Endothelial cell of umbilical vein (primary cell): ENCODE data around the gene NAPA. TPM values are rescaled to one million over a fixed set of nuclear protein-coding genes. Genes with fewer than 3 reads are reported as not detected.

Experiments
- BruUV-seq: library from RNA; stranded (reverse); fragments of 400-500 nt; replicated peaks from 2 replicates; lab custom pipeline; 2021; lab: Mats Ljungman, UMichigan
- CTCF ChIA-PET: fragments of 300-600, 350-600 bp; sonication (Branson Sonifier 250); formaldehyde crosslinking; loops from one replicate; lab custom pipeline; 2021; ENCODE audit warnings: antibody characterized with exemption, inconsistent platforms; lab: Charles Lee
- POLR2A ChIA-PET: fragments of 300-600, 350-600 bp; sonication (Branson Sonifier 250); formaldehyde crosslinking; loops from one replicate; lab custom pipeline; 2021; ENCODE audit warnings: antibody characterized with exemption, inconsistent platforms; lab: Charles Lee
- DNase-seq: peaks from one replicate; pipeline ENCODE4 v3.0.0-alpha.2; 2011; ENCODE audit warnings: low read depth, low spot score
- FAIRE-seq: peaks from 2 replicates; lab custom pipeline; 2011; peaks lifted over from hg19 to GRCh38; lab: Jason Lieb, UNC
- H2AFZ ChIP-seq: 2 replicates; pipeline ENCODE4 v1.6.0; 2012; ENCODE audit warnings: low read depth, low read length, control low read depth, inconsistent platforms
- H3K27ac ChIP-seq: 2 replicates; pipeline ENCODE4 v1.5.1; 2011; ENCODE audit warnings: low read depth, mild to moderate bottlenecking, control low read depth, low read length, moderate library complexity; ENCODE audit not compliant: insufficient read depth
- H3K27me3 ChIP-seq, 2 experiments: 2 replicates each; pipeline versions ENCODE4 v1.6.0 to v1.6.1; 2011; ENCODE audit warnings: low read length in 2 of 2, mixed read lengths in 1 of 2; ENCODE audit not compliant: control insufficient read depth in 2 of 2, insufficient read depth in 2 of 2
- H3K36me3 ChIP-seq, 2 experiments: 2 replicates in 1 of 2; 3 replicates in 1 of 2; pipeline ENCODE4 v1.5.1; 2011; ENCODE audit warnings: low read length in 2 of 2, mild to moderate bottlenecking in 1 of 2, moderate library complexity in 1 of 2; ENCODE audit not compliant: control insufficient read depth in 2 of 2, insufficient read depth in 2 of 2; ENCODE audit errors: extremely low read depth in 1 of 2
- H3K4me1 ChIP-seq: 3 replicates; pipeline ENCODE4 v1.5.1; 2011; ENCODE audit warnings: mild to moderate bottlenecking, low read length; ENCODE audit not compliant: control insufficient read depth, insufficient read depth; ENCODE audit errors: extremely low read depth
- H3K4me2 ChIP-seq: 2 replicates; pipeline ENCODE4 v1.6.1; 2011; ENCODE audit warnings: low read length, control low read depth, mixed read lengths; ENCODE audit not compliant: insufficient read depth
- H3K4me3 ChIP-seq, 3 experiments: fragments of 200-600 bp in 1 of 3; sonication (generic), shearing (Covaris generic) in 1 of 3; replicated peaks in 1 of 3; 2 replicates each; pipeline ENCODE4 v1.5.1; 2011 to 2016; ENCODE audit warnings: control low read depth in 3 of 3, low read length in 3 of 3, mild to moderate bottlenecking in 2 of 3, inconsistent platforms in 1 of 3, low read depth in 1 of 3, moderate library complexity in 1 of 3; ENCODE audit not compliant: insufficient read depth in 1 of 3
- H3K79me2 ChIP-seq: 2 replicates; pipeline ENCODE4 v1.6.0; 2012; ENCODE audit warnings: low read length, inconsistent platforms; ENCODE audit not compliant: control insufficient read depth, insufficient read depth
- H3K9ac ChIP-seq: replicated peaks from 2 replicates; pipeline ENCODE3; 2011; ENCODE audit warnings: low read length, control low read depth; ENCODE audit not compliant: insufficient read depth; ENCODE audit errors: extremely low read depth
- H3K9me1 ChIP-seq: replicated peaks from 3 replicates; pipeline ENCODE4 v1.6.0; 2011; ENCODE audit warnings: mild to moderate bottlenecking, low read length; ENCODE audit not compliant: control insufficient read depth, insufficient read depth; ENCODE audit errors: extremely low read depth
- H3K9me3 ChIP-seq: replicated peaks from 2 replicates; pipeline ENCODE4 v1.5.1; 2012; ENCODE audit warnings: low read length, inconsistent platforms; ENCODE audit not compliant: control insufficient read depth, insufficient read depth
- H4K20me1 ChIP-seq: replicated peaks from 2 replicates; pipeline ENCODE3; 2011; ENCODE audit warnings: mild to moderate bottlenecking, low read length; ENCODE audit not compliant: control insufficient read depth, insufficient read depth; ENCODE audit errors: extremely low read depth
- EZH2 ChIP-seq: IDR thresholded peaks from 2 replicates; pipeline ENCODE4 v1.6.1; 2012; ENCODE audit warnings: borderline replicate concordance, low read depth, mild to moderate bottlenecking, moderate library complexity, low read length, inconsistent platforms; ENCODE audit not compliant: severe bottlenecking
- FOS ChIP-seq: IDR thresholded peaks from 2 replicates; pipeline ENCODE4 v1.6.1; 2011; ENCODE audit warnings: mild to moderate bottlenecking, low read length, moderate library complexity, borderline replicate concordance; ENCODE audit not compliant: insufficient read depth
- GATA2 ChIP-seq: IDR thresholded peaks from 2 replicates; pipeline ENCODE4 v1.7.0; 2011; ENCODE audit warnings: low read depth, mild to moderate bottlenecking, moderate library complexity, mixed read lengths, low read length; ENCODE audit not compliant: insufficient read length, insufficient read depth
- JUN ChIP-seq: IDR thresholded peaks from 2 replicates; pipeline ENCODE4 v1.6.1; 2011; ENCODE audit warnings: borderline replicate concordance, low read depth; ENCODE audit not compliant: insufficient read length, insufficient read depth
- MYC ChIP-seq: IDR thresholded peaks from one replicate; pipeline ENCODE4 v1.6.1; 2011; ENCODE audit warnings: mild to moderate bottlenecking, low read depth, low read length
- POLR2A ChIP-seq: IDR thresholded peaks from 2 replicates; pipeline ENCODE4 v1.6.1; 2012; ENCODE audit warnings: low read depth, mild to moderate bottlenecking, control low read depth, low read length
- POLR2AphosphoS5 ChIP-seq: IDR thresholded peaks from 2 replicates; pipeline ENCODE4 v1.6.1; 2012; ENCODE audit warnings: low read depth, mild to moderate bottlenecking, control low read depth, low read length, moderate library complexity; ENCODE audit not compliant: insufficient read depth
- dilution Hi-C: fragments of 300-500 bp; cut with MboI; formaldehyde crosslinking; loops from one replicate; pipeline ENCODE4 v1.15.0; 2019; ENCODE audit warnings: low sequenced_read_pairs; ENCODE audit not compliant: extremely low pct_ligation_motif_present
- intact Hi-C: fragments of 100-400 bp; cut with micrococcal nuclease; formaldehyde crosslinking; loops from one replicate; pipeline ENCODE4 v1.10.0; 2022
- polyA plus RNA-seq, 4 experiments: library from polyadenylated mRNA; depleted of rRNA in 3 of 4; stranded (reverse) in 3 of 4; unstranded in 1 of 4; fragments of >200 nt; gene quantifications; 2 replicates each; pipeline versions ENCODE4 v1.2.1 to v1.2.3, GENCODE V29; 2011 to 2012; ENCODE audit warnings: missing spikeins in 1 of 4
- total RNA-seq: library from RNA; stranded (reverse); gene quantifications from 2 replicates; pipeline ENCODE4 v1.2.3, GENCODE V29; 2021
- TF ChIP-seq, protein P1 (sequence below), 2 donors: IDR thresholded peaks; 1 replicate in 1 of 2; 2 replicates in 1 of 2; pipeline ENCODE4 v1.5.1; 2011; ENCODE audit warnings: low read length in 2 of 2, mild to moderate bottlenecking in 2 of 2, moderate library complexity in 2 of 2, control low read depth in 1 of 2, inconsistent platforms in 1 of 2, low read depth in 1 of 2; ENCODE audit not compliant: insufficient read depth in 1 of 2; ENCODE audit errors: extremely low read depth in 1 of 2
- TF ChIP-seq, protein P2 (sequence below): IDR thresholded peaks from 2 replicates; pipeline ENCODE4 v1.6.1; 2011; ENCODE audit not compliant: insufficient read depth, insufficient read length

The NAPA gene
- total and polyA plus RNA-seq, 2 donors (not counting 3 experiments of a cell fraction or from before 2014, with no cell fraction given) = 107 to 154 TPM

DNA sequence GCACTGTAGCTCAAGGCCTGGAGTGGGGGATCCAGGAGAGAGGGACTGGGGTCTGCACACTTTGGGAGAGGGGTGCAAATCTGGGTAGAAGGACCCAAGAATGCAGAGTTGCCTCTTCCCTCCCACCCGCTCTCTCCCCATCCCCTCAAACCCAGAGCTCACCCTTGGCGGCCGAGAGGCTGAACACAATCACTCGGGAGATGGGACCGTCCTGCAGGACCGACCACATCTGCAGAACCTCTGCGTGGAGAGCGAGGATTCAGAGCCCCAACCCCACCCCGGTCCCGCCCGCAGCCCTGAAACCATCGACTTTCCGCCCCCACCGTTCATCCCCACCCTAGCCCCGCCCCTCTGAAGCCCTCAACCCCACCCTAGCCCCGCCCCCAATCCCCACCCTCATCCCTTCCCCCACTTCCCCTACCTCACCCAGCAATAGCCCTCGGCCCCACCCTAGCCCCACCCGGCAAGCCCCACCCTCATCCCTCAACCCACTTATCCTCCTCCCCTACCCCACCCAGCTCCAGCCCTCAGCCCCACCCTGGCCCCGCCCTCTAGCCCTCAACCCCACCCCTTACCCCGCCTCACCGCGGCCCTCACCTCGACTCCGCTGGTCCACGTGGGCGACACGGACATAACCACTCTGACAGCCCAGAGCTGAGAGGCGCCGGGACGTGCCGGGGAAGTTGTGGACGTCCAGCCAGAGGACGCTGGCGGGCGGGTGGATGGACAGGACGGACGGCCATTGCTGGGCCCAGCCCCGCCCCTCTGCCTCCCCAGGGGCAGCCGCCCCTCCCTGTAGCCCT is 35.0 kb downstream of the NAPA start:
- FAIRE-seq = no peak
- ChIA-PET CTCF (no interaction called here), POLR2A (no interaction called here)
- intact Hi-C loops (loop anchor here (5.0 kb wide), 1 partner anchor 53 kb away; no protein-coding TSS in a partner anchor), dilution Hi-C loops (no loop called here)
- no peak for DNase-seq
- no peak overlapping the region for H3K27ac ChIP-seq
- no peak overlapping the region for H3K4me2 ChIP-seq
- H3K9me3 ChIP-seq = no peaks in the 10 kb centered on the region
- no peaks in the 10 kb centered on the region for H3K36me3 ChIP-seq
- no peaks in the 10 kb centered on the region for H3K79me2 ChIP-seq
- no peak overlapping the region for H3K4me3 ChIP-seq
- peaks cover 3% of the 10 kb centered on the region for H3K4me1 ChIP-seq
- H3K9ac ChIP-seq = no peak overlapping the region
- TF ChIP-seq MYC = no peak
- TF ChIP-seq POLR2AphosphoS5 = no peak
- no peaks in the 10 kb centered on the region for H3K9me1 ChIP-seq
- H4K20me1 ChIP-seq = no peaks in the 10 kb centered on the region
- peak overlapping the region; percentile 82 for H2AFZ ChIP-seq
- H3K27me3 ChIP-seq = no peaks in the 10 kb centered on the region
- BruUV-seq = no TSS peak

DNA sequence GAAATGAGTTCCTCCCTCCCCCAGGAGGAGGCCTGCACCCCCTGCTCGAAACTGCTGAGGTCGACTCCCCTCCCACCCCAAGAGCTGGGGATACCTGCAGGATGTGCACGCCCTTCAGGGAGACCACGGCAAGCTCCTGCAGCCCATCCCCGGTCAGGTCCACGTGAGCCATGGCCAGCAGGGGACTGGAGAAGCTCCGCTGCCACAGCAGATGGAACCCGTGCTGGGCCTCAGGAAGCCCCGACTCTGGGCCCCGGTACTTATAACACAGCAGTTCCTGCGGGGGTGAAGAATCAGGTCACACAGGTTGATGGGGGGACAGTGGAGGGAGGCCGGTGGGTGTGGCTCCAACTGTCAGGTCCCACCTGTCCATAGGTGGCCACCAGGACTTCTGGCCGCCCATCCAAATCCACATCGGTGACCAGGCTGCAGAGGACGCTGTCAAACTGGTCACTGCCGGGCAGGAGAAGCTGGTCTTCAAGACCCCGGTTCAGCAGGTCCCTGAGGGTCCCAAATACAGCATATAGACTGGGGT is 38.4 kb downstream of the NAPA start:
- TF ChIP-seq JUN (no peak), FOS (no peak), GATA2 (no peak), POLR2A (no peak), POLR2AphosphoS5 (no peak), MYC (no peak), EZH2 (no peak)
- TF ChIP-seq, protein P1, sequence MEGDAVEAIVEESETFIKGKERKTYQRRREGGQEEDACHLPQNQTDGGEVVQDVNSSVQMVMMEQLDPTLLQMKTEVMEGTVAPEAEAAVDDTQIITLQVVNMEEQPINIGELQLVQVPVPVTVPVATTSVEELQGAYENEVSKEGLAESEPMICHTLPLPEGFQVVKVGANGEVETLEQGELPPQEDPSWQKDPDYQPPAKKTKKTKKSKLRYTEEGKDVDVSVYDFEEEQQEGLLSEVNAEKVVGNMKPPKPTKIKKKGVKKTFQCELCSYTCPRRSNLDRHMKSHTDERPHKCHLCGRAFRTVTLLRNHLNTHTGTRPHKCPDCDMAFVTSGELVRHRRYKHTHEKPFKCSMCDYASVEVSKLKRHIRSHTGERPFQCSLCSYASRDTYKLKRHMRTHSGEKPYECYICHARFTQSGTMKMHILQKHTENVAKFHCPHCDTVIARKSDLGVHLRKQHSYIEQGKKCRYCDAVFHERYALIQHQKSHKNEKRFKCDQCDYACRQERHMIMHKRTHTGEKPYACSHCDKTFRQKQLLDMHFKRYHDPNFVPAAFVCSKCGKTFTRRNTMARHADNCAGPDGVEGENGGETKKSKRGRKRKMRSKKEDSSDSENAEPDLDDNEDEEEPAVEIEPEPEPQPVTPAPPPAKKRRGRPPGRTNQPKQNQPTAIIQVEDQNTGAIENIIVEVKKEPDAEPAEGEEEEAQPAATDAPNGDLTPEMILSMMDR (IDR thresholded peaks at IDR 0.05; ENCODE audit: extremely low read depth in 1 of 2, insufficient read depth in 1 of 2, low read depth in 1 of 2, low read length in 2 of 2) = no peak
- TF ChIP-seq, protein P2, sequence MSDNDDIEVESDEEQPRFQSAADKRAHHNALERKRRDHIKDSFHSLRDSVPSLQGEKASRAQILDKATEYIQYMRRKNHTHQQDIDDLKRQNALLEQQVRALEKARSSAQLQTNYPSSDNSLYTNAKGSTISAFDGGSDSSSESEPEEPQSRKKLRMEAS = no peak
- Histone ChIP-seq H4K20me1 (no peaks in the 10 kb centered on the region), H3K4me1 (no peaks in the 10 kb centered on the region), H3K27ac (no peak overlapping the region), H3K9me1 (no peaks in the 10 kb centered on the region), H3K79me2 (no peaks in the 10 kb centered on the region), H3K27me3 (peaks cover 0 to 3% of the 10 kb centered on the region in 2 experiments), H3K36me3 (no peaks in the 10 kb centered on the region), H3K9ac (no peak overlapping the region), H3K4me2 (no peak overlapping the region), H2AFZ (no peak overlapping the region), H3K9me3 (no peaks in the 10 kb centered on the region), H3K4me3 (no peak overlapping the region)
- ChIA-PET CTCF (interaction anchor here (2.0 kb wide), 1 partner anchor 40 kb away, joined by 11 read pairs; no protein-coding TSS in a partner anchor), POLR2A (no interaction called here)
- intact Hi-C loops (no loop called here), dilution Hi-C loops (no loop called here)
- DNase-seq (no peak), FAIRE-seq (no peak)
- BruUV-seq = no TSS peak
